ENCODE measurements around the gene FNBP1L.

Gene FNBP1L

GRCh38 chr1:93427656-93428055, 20.3 kb upstream of the FNBP1L start:
- no peak overlapping the region for H3K9ac ChIP-seq (ENCODE audit: low read depth in 1 of 2, low read length in 2 of 2)
- no peaks in the 10 kb centered on the region for H3K4me1 ChIP-seq (ENCODE audit: control insufficient read depth in 1 of 2, insufficient read depth in 2 of 2, low read length in 2 of 2)
- H3K27me3 ChIP-seq (ENCODE audit: control insufficient read depth in 1 of 2, insufficient read depth in 2 of 2, low read length in 2 of 2), result no peaks in the 10 kb centered on the region
- no peak overlapping the region for H3K27ac ChIP-seq (ENCODE audit: low read depth, low read length)
- no peaks in the 10 kb centered on the region for H3K36me3 ChIP-seq (ENCODE audit: control insufficient read depth in 1 of 2, insufficient read depth in 2 of 2, low read length in 2 of 2)
- H3K9me3 ChIP-seq (ENCODE audit: control insufficient read depth in 1 of 2, low read length in 2 of 2), result no peaks in the 10 kb centered on the region
- H3K4me3 ChIP-seq (ENCODE audit: low read depth in 1 of 2, low read length in 2 of 2), result no peak overlapping the region

- no peak overlapping the region for H3K9ac ChIP-seq (ENCODE audit: low read depth in 1 of 2, low read length in 2 of 2)
- no peaks in the 10 kb centered on the region for H3K4me1 ChIP-seq (ENCODE audit: control insufficient read depth in 1 of 2, insufficient read depth in 2 of 2, low read length in 2 of 2)
- H3K36me3 ChIP-seq (ENCODE audit: control insufficient read depth in 1 of 2, insufficient read depth in 2 of 2, low read length in 2 of 2), result no peaks in the 10 kb centered on the region
- H3K27ac ChIP-seq (ENCODE audit: low read depth, low read length), result no peak overlapping the region
- H3K27me3 ChIP-seq (ENCODE audit: control insufficient read depth in 1 of 2, insufficient read depth in 2 of 2, low read length in 2 of 2), result no peaks in the 10 kb centered on the region
- H3K9me3 ChIP-seq (ENCODE audit: control insufficient read depth in 1 of 2, low read length in 2 of 2), result no peaks in the 10 kb centered on the region
- H3K4me3 ChIP-seq (ENCODE audit: low read depth in 1 of 2, low read length in 2 of 2), result no peak overlapping the region
These were observed 14.4 kb upstream of the FNBP1L start for GRCh38 chr1:93433407-93433961.

GRCh38 chr1:93434088-93434487, 13.8 kb upstream of the FNBP1L start:
- Histone ChIP-seq H3K27ac (ENCODE audit: low read depth, low read length) (no peak overlapping the region), H3K9ac (ENCODE audit: low read depth in 1 of 2, low read length in 2 of 2) (no peak overlapping the region), H3K36me3 (ENCODE audit: control insufficient read depth in 1 of 2, insufficient read depth in 2 of 2, low read length in 2 of 2) (no peaks in the 10 kb centered on the region), H3K9me3 (ENCODE audit: control insufficient read depth in 1 of 2, low read length in 2 of 2) (no peaks in the 10 kb centered on the region), H3K4me3 (ENCODE audit: low read depth in 1 of 2, low read length in 2 of 2) (no peak overlapping the region), H3K4me1 (ENCODE audit: control insufficient read depth in 1 of 2, insufficient read depth in 2 of 2, low read length in 2 of 2) (no peaks in the 10 kb centered on the region), H3K27me3 (ENCODE audit: control insufficient read depth in 1 of 2, insufficient read depth in 2 of 2, low read length in 2 of 2) (no peaks in the 10 kb centered on the region)

- Histone ChIP-seq H3K4me3 (ENCODE audit: low read depth in 1 of 2, low read length in 2 of 2) (no peak overlapping the region), H3K36me3 (ENCODE audit: control insufficient read depth in 1 of 2, insufficient read depth in 2 of 2, low read length in 2 of 2) (no peaks in the 10 kb centered on the region), H3K27me3 (ENCODE audit: control insufficient read depth in 1 of 2, insufficient read depth in 2 of 2, low read length in 2 of 2) (no peaks in the 10 kb centered on the region), H3K4me1 (ENCODE audit: control insufficient read depth in 1 of 2, insufficient read depth in 2 of 2, low read length in 2 of 2) (no peaks in the 10 kb centered on the region), H3K9me3 (ENCODE audit: control insufficient read depth in 1 of 2, low read length in 2 of 2) (no peaks in the 10 kb centered on the region), H3K27ac (ENCODE audit: low read depth, low read length) (no peak overlapping the region), H3K9ac (ENCODE audit: low read depth in 1 of 2, low read length in 2 of 2) (no peak overlapping the region)
These were observed 12.9 kb upstream of the FNBP1L start for GRCh38 chr1:93434987-93435386.

- Histone ChIP-seq H3K9me3 (ENCODE audit: control insufficient read depth in 1 of 2, low read length in 2 of 2) (no peaks in the 10 kb centered on the region), H3K27me3 (ENCODE audit: control insufficient read depth in 1 of 2, insufficient read depth in 2 of 2, low read length in 2 of 2) (no peaks in the 10 kb centered on the region), H3K36me3 (ENCODE audit: control insufficient read depth in 1 of 2, insufficient read depth in 2 of 2, low read length in 2 of 2) (no peaks in the 10 kb centered on the region), H3K9ac (ENCODE audit: low read depth in 1 of 2, low read length in 2 of 2) (no peak overlapping the region), H3K4me3 (ENCODE audit: low read depth in 1 of 2, low read length in 2 of 2) (no peak overlapping the region), H3K27ac (ENCODE audit: low read depth, low read length) (no peak overlapping the region), H3K4me1 (ENCODE audit: control insufficient read depth in 1 of 2, insufficient read depth in 2 of 2, low read length in 2 of 2) (no peaks in the 10 kb centered on the region)
These were observed 12.5 kb upstream of the FNBP1L start for GRCh38 chr1:93435443-93435842.

- H3K9me3 ChIP-seq (ENCODE audit: control insufficient read depth in 1 of 2, low read length in 2 of 2), result no peaks in the 10 kb centered on the region
- no peak overlapping the region for H3K9ac ChIP-seq (ENCODE audit: low read depth in 1 of 2, low read length in 2 of 2)
- H3K27ac ChIP-seq (ENCODE audit: low read depth, low read length), result no peak overlapping the region
- H3K4me1 ChIP-seq (ENCODE audit: control insufficient read depth in 1 of 2, insufficient read depth in 2 of 2, low read length in 2 of 2), result no peaks in the 10 kb centered on the region
- H3K27me3 ChIP-seq (ENCODE audit: control insufficient read depth in 1 of 2, insufficient read depth in 2 of 2, low read length in 2 of 2), result no peaks in the 10 kb centered on the region
- H3K36me3 ChIP-seq (ENCODE audit: control insufficient read depth in 1 of 2, insufficient read depth in 2 of 2, low read length in 2 of 2), result no peaks in the 10 kb centered on the region
- H3K4me3 ChIP-seq (ENCODE audit: low read depth in 1 of 2, low read length in 2 of 2), result no peak overlapping the region
These were observed 11.4 kb upstream of the FNBP1L start for GRCh38 chr1:93436496-93436895.

- peaks cover 3 to 4% of the 10 kb centered on the region in 2 donors for H3K4me1 ChIP-seq (ENCODE audit: control insufficient read depth in 1 of 2, insufficient read depth in 2 of 2, low read length in 2 of 2)
- no peaks in the 10 kb centered on the region for H3K27me3 ChIP-seq (ENCODE audit: control insufficient read depth in 1 of 2, insufficient read depth in 2 of 2, low read length in 2 of 2)
- H3K9me3 ChIP-seq (ENCODE audit: control insufficient read depth in 1 of 2, low read length in 2 of 2), result no peaks in the 10 kb centered on the region
- H3K9ac ChIP-seq (ENCODE audit: low read depth in 1 of 2, low read length in 2 of 2), result no peak overlapping the region
- H3K4me3 ChIP-seq (ENCODE audit: low read depth in 1 of 2, low read length in 2 of 2), result no peak overlapping the region
- no peaks in the 10 kb centered on the region for H3K36me3 ChIP-seq (ENCODE audit: control insufficient read depth in 1 of 2, insufficient read depth in 2 of 2, low read length in 2 of 2)
- no peak overlapping the region for H3K27ac ChIP-seq (ENCODE audit: low read depth, low read length)
These were observed 9.8 kb upstream of the FNBP1L start for GRCh38 chr1:93437976-93438605.

- Histone ChIP-seq H3K9ac (ENCODE audit: low read depth in 1 of 2, low read length in 2 of 2) (no peak overlapping the region), H3K4me1 (ENCODE audit: control insufficient read depth in 1 of 2, insufficient read depth in 2 of 2, low read length in 2 of 2) (peaks cover 3 to 8% of the 10 kb centered on the region in 2 donors), H3K9me3 (ENCODE audit: control insufficient read depth in 1 of 2, low read length in 2 of 2) (no peaks in the 10 kb centered on the region), H3K4me3 (ENCODE audit: low read depth in 1 of 2, low read length in 2 of 2) (no peak overlapping the region), H3K27ac (ENCODE audit: low read depth, low read length) (no peak overlapping the region), H3K36me3 (ENCODE audit: control insufficient read depth in 1 of 2, insufficient read depth in 2 of 2, low read length in 2 of 2) (no peaks in the 10 kb centered on the region), H3K27me3 (ENCODE audit: control insufficient read depth in 1 of 2, insufficient read depth in 2 of 2, low read length in 2 of 2) (no peaks in the 10 kb centered on the region)
These were observed 9.2 kb upstream of the FNBP1L start for GRCh38 chr1:93438716-93439115.

- Histone ChIP-seq H3K27me3 (ENCODE audit: control insufficient read depth in 1 of 2, insufficient read depth in 2 of 2, low read length in 2 of 2) (no peaks in the 10 kb centered on the region), H3K36me3 (ENCODE audit: control insufficient read depth in 1 of 2, insufficient read depth in 2 of 2, low read length in 2 of 2) (no peaks in the 10 kb centered on the region), H3K27ac (ENCODE audit: low read depth, low read length) (no peak overlapping the region), H3K9ac (ENCODE audit: low read depth in 1 of 2, low read length in 2 of 2) (no peak overlapping the region), H3K4me3 (ENCODE audit: low read depth in 1 of 2, low read length in 2 of 2) (no peak overlapping the region), H3K4me1 (ENCODE audit: control insufficient read depth in 1 of 2, insufficient read depth in 2 of 2, low read length in 2 of 2) (peaks cover 3 to 9% of the 10 kb centered on the region in 2 donors), H3K9me3 (ENCODE audit: control insufficient read depth in 1 of 2, low read length in 2 of 2) (no peaks in the 10 kb centered on the region)
These were observed 7.6 kb upstream of the FNBP1L start for GRCh38 chr1:93440272-93440671.

GRCh38 chr1:93440706-93441105, 7.2 kb upstream of the FNBP1L start:
- Histone ChIP-seq H3K9ac (ENCODE audit: low read depth in 1 of 2, low read length in 2 of 2) (no peak overlapping the region), H3K36me3 (ENCODE audit: control insufficient read depth in 1 of 2, insufficient read depth in 2 of 2, low read length in 2 of 2) (no peaks in the 10 kb centered on the region), H3K4me1 (ENCODE audit: control insufficient read depth in 1 of 2, insufficient read depth in 2 of 2, low read length in 2 of 2) (peaks cover 3 to 9% of the 10 kb centered on the region in 2 donors), H3K27me3 (ENCODE audit: control insufficient read depth in 1 of 2, insufficient read depth in 2 of 2, low read length in 2 of 2) (no peaks in the 10 kb centered on the region), H3K27ac (ENCODE audit: low read depth, low read length) (no peak overlapping the region), H3K4me3 (ENCODE audit: low read depth in 1 of 2, low read length in 2 of 2) (no peak overlapping the region), H3K9me3 (ENCODE audit: control insufficient read depth in 1 of 2, low read length in 2 of 2) (no peaks in the 10 kb centered on the region)

Measured in duodenal mucosa (tissue), 2 donors.